ENCODE results near the gene NFIB. TPM values are rescaled to one million over a fixed set of nuclear protein-coding genes. Genes with fewer than 3 reads are reported as not detected.
A peak's percentile ranks its signal among the peaks of the same experiment; 100 is the strongest.

Gene NFIB
- total RNA-seq, 2 donors from 2014 or later = not detected

GRCh38 chr9:14327036-14327435 lies 13.1 kb upstream of the NFIB start:
- no peak for DNase-seq (ENCODE audit: low spot score in 2 of 2)

GRCh38 chr9:14326264-14326826 lies 12.4 kb upstream of the NFIB start:
- peak; percentile 28 to 73 for ATAC-seq

More at GRCh38 chr9:14327036-14327435, 13.1 kb upstream of the NFIB start:
- peaks cover 0 to 5% of the 10 kb centered on the region in 2 donors for H3K36me3 Mint-ChIP-seq
- H3K27ac Mint-ChIP-seq = no peak overlapping the region
- no peak for ATAC-seq
- no peaks in the 10 kb centered on the region for H3K9me3 Mint-ChIP-seq

DNA sequence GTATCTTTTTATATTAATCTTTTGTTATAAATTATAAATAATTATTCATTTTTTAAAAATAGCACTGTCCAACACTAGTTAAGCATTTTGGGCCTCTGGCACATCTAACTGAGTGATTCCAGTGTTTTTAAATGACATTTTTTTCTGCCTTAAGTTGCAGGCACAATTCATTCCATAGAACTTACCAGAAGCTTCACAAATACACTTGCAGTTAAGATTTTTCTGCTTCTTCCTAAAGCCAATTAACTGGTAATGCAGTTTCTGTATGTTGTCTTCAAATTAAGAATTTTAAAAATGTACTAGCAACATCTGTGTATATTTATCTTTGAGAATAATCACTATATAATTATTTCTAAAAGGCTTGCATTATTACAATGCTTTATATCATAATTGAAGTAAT lies 11.2 kb upstream of the NFIB start:
- DNase-seq (ENCODE audit: low spot score in 2 of 2) = no peak
- ATAC-seq = no peak
- no peak overlapping the region for H3K27ac Mint-ChIP-seq
- H3K36me3 Mint-ChIP-seq = peaks cover 0 to 10% of the 10 kb centered on the region in 2 donors
- H3K9me3 Mint-ChIP-seq = no peaks in the 10 kb centered on the region

More at GRCh38 chr9:14326264-14326826, 12.4 kb upstream of the NFIB start:
- Mint-ChIP-seq H3K9me3 (no peaks in the 10 kb centered on the region), H3K27ac (no peak overlapping the region), H3K36me3 (peaks cover 0 to 5% of the 10 kb centered on the region in 2 donors)
- DNase-seq (ENCODE audit: low spot score in 2 of 2) = no peak

GRCh38 chr9:14323985-14324650 lies 10.2 kb upstream of the NFIB start:
- Mint-ChIP-seq H3K27ac (no peak overlapping the region), H3K36me3 (peaks cover 0 to 10% of the 10 kb centered on the region in 2 donors), H3K9me3 (no peaks in the 10 kb centered on the region)
- DNase-seq (ENCODE audit: low spot score in 2 of 2) = no peak
- ATAC-seq = no peak

DNA sequence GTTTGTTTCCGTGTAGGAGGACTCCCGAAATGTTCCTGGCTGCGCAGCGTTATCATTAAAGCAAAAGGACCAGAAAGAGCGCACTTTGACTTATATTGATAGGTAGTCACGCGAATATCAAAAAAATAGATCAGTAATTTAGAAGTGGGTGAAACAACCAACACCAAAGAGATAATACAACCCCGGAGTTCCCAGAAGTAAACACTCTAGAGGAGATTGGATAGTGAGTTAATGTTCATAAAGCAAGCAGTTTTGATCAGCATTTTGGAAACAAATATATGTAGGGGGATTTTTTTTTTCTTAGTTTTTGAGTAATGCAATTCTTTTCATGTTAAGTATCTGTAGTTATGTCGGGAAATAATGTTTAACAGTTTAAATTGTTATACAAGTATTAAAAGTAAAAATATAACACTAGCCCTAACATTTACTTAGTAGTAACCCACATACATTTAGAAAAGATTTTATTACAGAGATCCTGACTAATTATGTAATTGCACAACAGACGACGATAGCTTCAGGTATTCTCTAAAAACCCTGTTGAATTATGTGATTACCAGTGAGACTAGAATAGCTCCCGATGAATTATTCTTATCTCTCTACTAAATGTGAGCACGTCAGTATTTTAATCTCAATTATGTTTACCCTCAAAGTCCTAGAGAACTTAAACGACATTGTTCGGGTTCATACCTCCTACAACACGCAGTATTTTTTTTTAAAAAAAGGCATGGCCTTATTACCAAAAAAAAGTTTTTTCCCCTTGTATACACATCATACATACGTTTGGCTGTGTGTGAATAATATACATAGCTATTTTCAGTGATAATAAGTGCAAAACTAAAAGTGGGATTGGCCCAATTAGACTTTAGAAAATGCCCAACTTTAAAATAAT lies 9.4 kb upstream of the NFIB start:
- no peak for ATAC-seq
- H3K36me3 Mint-ChIP-seq = peaks cover 0 to 10% of the 10 kb centered on the region in 2 donors
- no peak overlapping the region for H3K27ac Mint-ChIP-seq

GRCh38 chr9:14322211-14323082 lies 8.5 kb upstream of the NFIB start:
- peak; percentile 76 to 80 for DNase-seq (ENCODE audit: low spot score in 2 of 2)
- H3K27ac Mint-ChIP-seq = no peak overlapping the region
- H3K36me3 Mint-ChIP-seq = peaks cover 0 to 15% of the 10 kb centered on the region in 2 donors
- no peaks in the 10 kb centered on the region for H3K9me3 Mint-ChIP-seq
- ATAC-seq = peak; percentile 90 to 94

More for the DNA sequence above, 9.4 kb upstream of the NFIB start:
- no peak for DNase-seq (ENCODE audit: low spot score in 2 of 2)
- H3K9me3 Mint-ChIP-seq = no peaks in the 10 kb centered on the region

DNA sequence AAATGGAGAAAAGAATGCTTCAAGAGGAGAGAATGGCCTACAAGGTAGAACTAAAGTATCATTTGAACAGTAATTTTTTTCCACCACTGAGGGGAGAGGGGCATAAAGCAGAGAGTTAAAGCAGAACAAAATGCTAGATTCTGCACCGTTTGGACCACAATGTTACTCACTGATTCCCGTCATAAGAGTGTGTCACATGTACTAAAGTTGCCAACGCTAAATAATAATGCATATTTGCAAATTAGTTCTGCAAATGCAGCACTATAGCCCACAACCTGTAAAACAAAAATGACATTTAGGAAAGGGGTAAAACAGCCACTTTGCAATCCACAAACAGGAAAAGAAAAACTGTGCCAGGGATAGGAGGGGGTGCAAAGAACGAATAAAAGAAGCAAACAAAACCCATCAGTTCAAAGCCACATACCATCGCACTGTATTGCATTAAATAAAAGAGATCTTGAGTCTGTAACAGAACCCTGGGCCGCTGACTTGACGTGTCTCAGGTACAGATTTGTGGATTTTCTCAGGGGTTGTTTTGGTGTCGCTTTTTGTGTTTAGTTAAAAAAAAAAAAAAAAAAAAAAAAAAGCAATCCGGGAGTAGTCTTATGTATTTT lies 7.7 kb upstream of the NFIB start:
- Mint-ChIP-seq H3K27ac (no peak overlapping the region), H3K36me3 (peaks cover 0 to 22% of the 10 kb centered on the region in 2 donors), H3K9me3 (no peaks in the 10 kb centered on the region)
- DNase-seq (ENCODE audit: low spot score in 2 of 2) = no peak
- no peak for ATAC-seq

DNA sequence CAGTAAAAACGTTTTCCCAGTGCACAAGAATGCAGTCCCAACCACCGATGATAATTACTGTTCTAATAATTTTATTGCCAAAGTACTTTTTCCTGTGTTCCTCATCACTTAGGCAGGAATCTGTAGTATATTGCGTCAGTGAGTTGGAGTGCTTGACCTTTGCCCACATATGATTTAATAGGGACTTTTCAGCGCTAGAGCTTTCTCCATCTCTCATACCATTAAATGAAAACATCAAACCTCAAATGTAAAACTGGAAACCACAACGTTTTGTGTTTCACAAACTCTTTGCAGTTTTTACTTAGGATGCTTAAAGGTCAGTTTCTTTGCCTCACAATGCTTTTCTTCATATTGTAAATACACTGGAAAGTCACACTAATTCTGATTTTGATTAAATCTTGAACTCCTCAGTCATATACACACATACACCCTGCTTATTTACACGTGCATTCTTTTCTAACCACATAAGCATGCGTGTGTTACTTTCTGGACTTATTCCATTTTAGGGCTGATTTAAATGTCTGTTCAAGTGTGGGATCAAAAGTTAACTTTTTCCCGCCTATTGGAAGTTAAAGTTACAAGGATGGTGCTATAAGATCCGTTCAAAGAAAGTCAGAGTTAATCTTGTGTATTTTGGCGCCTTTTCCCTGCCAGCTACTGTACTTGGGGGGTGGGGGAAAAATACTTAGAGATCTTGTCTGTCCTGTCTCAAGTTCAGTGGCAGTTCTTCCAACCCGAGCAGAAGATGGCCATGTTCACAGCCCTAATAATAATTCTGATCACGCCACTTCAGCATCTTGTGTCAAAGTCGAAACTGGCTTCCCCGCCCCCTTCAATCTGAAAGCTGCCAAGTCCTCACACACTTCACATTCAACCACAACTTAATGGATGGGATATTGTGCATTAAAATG lies 6.6 kb upstream of the NFIB start:
- Mint-ChIP-seq H3K9me3 (no peaks in the 10 kb centered on the region), H3K27ac (no peak overlapping the region), H3K36me3 (peaks cover 5 to 29% of the 10 kb centered on the region in 2 donors)
- DNase-seq (ENCODE audit: low spot score in 2 of 2) = no peak
- no peak for ATAC-seq

- Mint-ChIP-seq H3K9me3 (no peaks in the 10 kb centered on the region), H3K27ac (no peak overlapping the region), H3K36me3 (peaks cover 5 to 29% of the 10 kb centered on the region in 2 donors)
- ATAC-seq (no peak), DNase-seq (ENCODE audit: low spot score in 2 of 2) (no peak)
These were observed 5.1 kb upstream of the NFIB start for GRCh38 chr9:14318934-14319580.

DNA sequence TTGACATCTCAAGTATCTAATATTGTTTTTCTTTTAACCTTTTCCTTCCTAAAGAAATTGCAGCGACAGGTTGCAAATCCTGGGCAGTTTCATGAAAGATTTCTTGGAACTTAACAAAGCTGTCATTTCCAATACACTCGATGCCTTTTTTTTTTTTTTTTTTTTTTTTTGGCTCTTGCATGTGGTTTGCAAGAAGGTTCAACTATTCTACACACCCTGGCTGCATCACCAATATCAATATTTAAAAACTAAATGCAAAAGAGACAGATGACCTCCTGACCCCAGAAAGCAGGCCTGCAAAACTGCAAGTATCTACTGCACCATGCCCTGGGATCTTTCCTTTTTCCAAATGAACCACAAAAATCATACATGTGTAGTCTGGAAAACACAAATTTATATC lies 4.4 kb upstream of the NFIB start:
- H3K27ac Mint-ChIP-seq = no peak overlapping the region

DNA sequence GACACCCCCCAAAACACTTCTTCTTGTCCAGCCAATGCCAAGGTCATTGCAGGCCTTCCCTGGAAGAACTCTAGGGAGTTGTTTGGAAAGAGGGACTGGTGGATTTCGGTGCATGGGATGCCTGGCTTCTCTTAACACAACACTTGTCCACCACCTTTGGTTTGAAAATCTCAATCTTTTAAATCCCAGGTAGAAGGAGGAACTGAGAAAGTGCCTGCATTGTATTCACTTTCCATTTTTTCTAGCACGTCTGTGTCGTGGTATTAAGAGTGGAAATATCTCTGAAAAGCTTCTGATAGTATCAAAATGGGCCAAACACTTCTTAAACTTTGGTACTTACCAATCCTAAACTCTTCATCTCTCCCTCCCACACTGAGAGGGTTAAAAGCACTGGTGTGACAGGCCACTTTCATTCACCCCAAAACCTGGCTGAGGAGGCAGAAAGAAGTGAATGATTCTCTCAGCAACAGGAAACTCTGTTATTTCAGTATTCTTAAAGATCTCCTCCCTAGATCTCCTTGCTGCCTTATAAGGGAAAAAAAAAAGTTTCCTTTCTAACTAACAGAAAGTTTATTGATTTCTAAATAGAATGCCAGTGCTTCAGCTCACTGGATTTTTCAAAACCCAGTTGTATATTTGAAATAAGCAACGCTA lies 3.9 kb upstream of the NFIB start:
- no peak for ATAC-seq
- H3K36me3 Mint-ChIP-seq = peaks cover 11 to 25% of the 10 kb centered on the region in 2 donors

More for the DNA sequence above, 4.4 kb upstream of the NFIB start:
- H3K36me3 Mint-ChIP-seq = peaks cover 9 to 29% of the 10 kb centered on the region in 2 donors
- no peak for ATAC-seq
- H3K9me3 Mint-ChIP-seq = no peaks in the 10 kb centered on the region
- DNase-seq (ENCODE audit: low spot score in 2 of 2) = no peak

DNA sequence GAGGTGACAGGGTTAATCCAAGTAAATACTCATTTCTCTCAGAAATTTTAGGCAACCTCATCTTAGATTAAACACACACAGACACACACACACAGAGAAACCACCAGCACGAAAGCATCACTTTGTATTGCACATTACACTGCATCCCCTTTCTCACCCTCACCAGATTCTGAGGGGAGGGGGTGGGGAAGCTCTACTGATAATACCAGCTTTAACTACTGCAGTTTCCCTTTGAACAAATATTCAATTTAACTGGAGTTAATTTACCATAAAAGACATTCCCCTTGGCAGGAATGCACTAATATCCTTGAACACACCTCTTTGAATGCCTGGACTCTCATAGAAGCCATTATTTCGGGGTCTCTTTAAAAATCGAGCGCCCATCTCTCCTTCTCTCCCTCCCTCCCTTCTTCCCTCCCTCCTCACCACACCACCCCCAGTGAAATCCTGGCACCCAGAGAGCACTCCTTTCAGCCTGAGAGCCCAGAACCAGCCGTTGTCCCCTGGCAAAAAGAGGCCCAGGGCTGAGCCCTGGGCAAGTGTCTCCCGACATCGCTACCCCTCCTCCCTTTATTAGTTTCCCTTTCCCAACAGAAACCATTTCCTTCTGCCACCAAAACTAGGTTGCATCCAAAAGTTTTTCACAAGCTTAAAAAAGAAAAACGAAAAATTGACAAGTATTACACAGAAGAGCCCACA lies 2.8 kb upstream of the NFIB start:
- DNase-seq (ENCODE audit: low spot score in 2 of 2) = no peak
- Mint-ChIP-seq H3K9me3 (no peaks in the 10 kb centered on the region), H3K27ac (no peak overlapping the region)

More for the DNA sequence above, 3.9 kb upstream of the NFIB start:
- Mint-ChIP-seq H3K9me3 (no peaks in the 10 kb centered on the region), H3K27ac (no peak overlapping the region)
- no peak for DNase-seq (ENCODE audit: low spot score in 2 of 2)

GRCh38 chr9:14315875-14316601 lies 2.1 kb upstream of the NFIB start:
- H3K9me3 Mint-ChIP-seq = no peaks in the 10 kb centered on the region
- H3K36me3 Mint-ChIP-seq = peaks cover 15 to 28% of the 10 kb centered on the region in 2 donors
- ATAC-seq (no peak), DNase-seq (ENCODE audit: low spot score in 2 of 2) (no peak)
- no peak overlapping the region for H3K27ac Mint-ChIP-seq

More for the DNA sequence above, 2.8 kb upstream of the NFIB start:
- no peak for ATAC-seq
- H3K36me3 Mint-ChIP-seq = peaks cover 15 to 29% of the 10 kb centered on the region in 2 donors
